GM12801 (cell line): ENCODE results near the gene ICAM2.

ENCODE experiments used
- CTCF ChIP-seq: IDR thresholded peaks from one replicate; pipeline ENCODE4 v1.5.1; 2011; ENCODE audit warnings: control low read depth; ENCODE audit not compliant: insufficient read length; ENCODE audit errors: extremely low read depth

Gene ICAM2

GRCh38 chr17:63969278-63969677, 51.2 kb downstream of the ICAM2 start:
- no peak for TF ChIP-seq CTCF

GRCh38 chr17:63967953-63968352, 52.5 kb downstream of the ICAM2 start:
- TF ChIP-seq CTCF: no peak

GRCh38 chr17:63966646-63967264, 53.7 kb downstream of the ICAM2 start:
- no peak for TF ChIP-seq CTCF

DNA sequence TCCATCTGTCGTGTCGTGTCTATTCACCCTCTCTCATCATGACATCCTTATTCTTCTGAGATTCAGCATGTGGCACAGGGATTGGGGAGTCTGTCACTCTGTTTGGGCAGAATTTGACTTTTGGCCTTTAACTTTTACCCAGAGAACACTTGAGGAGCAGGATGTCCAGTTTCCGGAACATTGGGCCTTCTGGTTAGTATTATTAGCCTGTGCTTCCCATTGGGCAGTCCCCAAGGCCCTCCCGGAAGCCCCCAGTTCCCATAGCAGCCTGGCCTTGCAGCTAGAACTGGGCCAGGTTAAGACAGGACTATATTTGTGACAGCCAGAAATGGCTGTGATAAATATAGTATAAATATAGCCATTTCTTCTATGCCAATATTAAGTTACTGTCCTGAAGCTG, 57.3 kb downstream of the ICAM2 start:
- no peak for TF ChIP-seq CTCF

GRCh38 chr17:63962298-63962744, 58.1 kb downstream of the ICAM2 start:
- TF ChIP-seq CTCF: no peak

DNA sequence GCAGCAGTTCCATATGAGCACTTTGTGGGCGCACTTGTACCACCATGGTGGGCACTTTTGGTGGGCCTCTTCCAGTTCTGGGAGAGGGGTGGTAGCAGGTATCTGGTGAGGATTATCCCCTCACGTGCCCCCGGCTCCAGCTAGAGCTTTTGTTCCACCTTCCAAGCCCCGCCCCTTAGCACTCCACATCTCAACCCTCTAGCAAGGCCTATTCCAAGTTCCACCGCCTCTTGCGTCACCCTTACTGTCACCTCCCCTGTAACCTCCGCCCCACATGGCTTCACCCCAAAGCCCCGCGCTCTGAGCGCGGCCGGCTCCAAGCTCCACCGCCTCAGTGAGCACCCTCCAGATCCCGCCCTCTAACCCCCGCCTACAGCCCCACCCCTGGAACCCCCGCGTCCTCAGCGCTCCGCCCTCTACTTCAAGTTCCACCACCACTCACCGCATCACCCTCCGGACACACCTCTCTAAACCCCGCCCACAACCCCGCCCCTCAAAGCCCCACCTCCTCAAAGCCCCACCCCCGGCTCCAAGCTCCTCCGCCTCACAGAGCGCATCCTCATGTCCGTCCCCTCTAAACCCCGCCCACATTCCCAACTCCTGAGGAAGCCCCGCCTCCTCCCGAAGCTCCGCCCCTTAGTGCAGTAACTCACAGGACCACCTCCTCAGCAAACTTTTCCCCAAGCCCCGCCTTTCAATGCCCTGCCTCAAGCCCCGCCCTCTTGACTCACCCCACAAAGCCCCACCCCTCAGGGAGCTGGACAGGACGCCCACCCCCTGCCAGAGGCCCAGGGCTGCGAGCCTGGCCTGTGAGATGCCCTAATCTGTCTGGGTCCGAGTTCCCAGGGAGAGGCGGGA, 58.8 kb downstream of the ICAM2 start:
- TF ChIP-seq CTCF: no peak

DNA sequence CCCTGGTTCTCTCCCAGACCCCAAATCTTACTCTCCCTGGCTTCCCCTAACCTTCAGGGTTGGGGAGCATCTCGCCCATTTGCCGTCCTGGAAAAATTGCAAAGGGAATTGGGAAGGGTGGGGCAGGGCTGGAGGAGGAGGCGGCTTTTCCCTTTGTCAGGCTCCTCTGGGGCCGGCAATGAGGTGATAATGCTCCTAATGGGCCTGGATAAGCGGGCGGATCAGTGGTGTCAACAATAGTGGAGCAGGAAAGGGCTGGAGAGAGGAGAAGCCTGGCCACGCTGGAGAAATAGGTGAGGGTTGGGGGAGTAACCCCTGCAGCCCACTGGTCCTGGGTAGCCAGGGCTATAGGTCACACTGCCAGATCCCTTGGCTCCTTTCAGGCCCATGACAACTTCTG, 60.0 kb downstream of the ICAM2 start:
- no peak for TF ChIP-seq CTCF
